Ascending aorta (tissue), 2 donors: Measurements from ENCODE around the gene IGSF9. TPM values are rescaled to one million over a fixed set of nuclear protein-coding genes. Genes with fewer than 3 reads are reported as not detected.

ENCODE experiments used
- DNase-seq, 2 donors: peaks; one replicate each; pipeline ENCODE4 v3.0.0-alpha.2; 2019; ENCODE audit warnings: low spot score in 2 of 2
- H3K27ac ChIP-seq, 2 donors: fragments of 200-600 bp; sonication (generic); one replicate each; pipeline ENCODE4 v1.5.1; 2016 to 2017; ENCODE audit warnings: mild to moderate bottlenecking in 1 of 2
- H3K27me3 ChIP-seq: fragments of 200-600 bp; sonication (generic); one replicate; pipeline ENCODE4 v1.5.1; 2017
- H3K36me3 ChIP-seq, 2 donors: fragments of 200-600 bp; sonication (generic); one replicate each; pipeline ENCODE4 v1.5.1; 2016
- H3K4me1 ChIP-seq, 2 donors: fragments of 200-600 bp; sonication (generic); one replicate each; pipeline ENCODE4 v1.5.1; 2016 to 2017; ENCODE audit warnings: mild to moderate bottlenecking in 1 of 2
- H3K4me3 ChIP-seq, 2 donors: fragments of 200-600 bp; sonication (generic); one replicate each; pipeline ENCODE4 v1.5.1; 2016 to 2017; ENCODE audit warnings: mild to moderate bottlenecking in 1 of 2
- H3K9me3 ChIP-seq, 2 donors: fragments of 200-600 bp; sonication (generic); one replicate each; pipeline ENCODE4 v1.5.1; 2016
- CTCF ChIP-seq, 3 experiments: fragments of 200-600 bp in 2 of 3; fragments of 450-650 bp in 1 of 3; sonication (generic) in 2 of 3; IDR thresholded peaks; one replicate each; pipeline ENCODE4 v1.5.1; 2016 to 2019; ENCODE audit warnings: antibody characterized with exemption in 3 of 3, mild to moderate bottlenecking in 1 of 3, moderate library complexity in 1 of 3
- intact Hi-C: fragments of 100-400 bp; cut with DNase I; formaldehyde crosslinking; loops from one replicate; pipeline ENCODE4 v1.15.1; 2023
- total RNA-seq: library from RNA; depleted of rRNA; stranded (reverse); fragments of >200 nt; gene quantifications from one replicate; pipeline ENCODE4 v1.1.0, GENCODE V29; 2016

IGSF9 gene
- total RNA-seq, 1 donor from 2014 or later: 0.11 TPM

DNA sequence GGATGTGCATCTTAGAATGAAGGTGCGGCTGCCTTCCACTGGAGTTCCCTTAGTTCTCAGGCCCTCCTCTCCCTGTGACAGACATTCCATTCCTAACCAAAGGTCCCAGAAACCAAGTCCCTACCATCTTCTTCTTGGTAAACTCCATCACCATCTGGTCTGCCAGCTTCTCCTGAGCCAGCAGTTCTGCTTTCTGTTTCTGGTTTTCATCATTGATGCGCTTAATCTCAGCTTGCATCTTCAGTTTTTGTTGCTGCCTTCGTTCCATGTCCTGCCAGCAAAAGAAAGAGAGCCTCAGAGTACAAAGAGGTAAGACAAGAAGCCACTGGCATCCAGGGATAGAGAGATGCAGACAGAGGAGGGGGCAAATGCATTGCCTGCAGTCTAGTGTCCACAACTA lies 65.0 kb downstream of the IGSF9 start:
- Histone ChIP-seq H3K4me3 (no peak overlapping the region), H3K27me3 (no peaks in the 10 kb centered on the region), H3K36me3 (no peaks in the 10 kb centered on the region), H3K4me1 (no peaks in the 10 kb centered on the region), H3K27ac (no peak overlapping the region), H3K9me3 (no peaks in the 10 kb centered on the region)
- DNase-seq: no peak
- no peak for TF ChIP-seq CTCF (IDR thresholded peaks at IDR 0.05)
- intact Hi-C loops: no loop called here

DNA sequence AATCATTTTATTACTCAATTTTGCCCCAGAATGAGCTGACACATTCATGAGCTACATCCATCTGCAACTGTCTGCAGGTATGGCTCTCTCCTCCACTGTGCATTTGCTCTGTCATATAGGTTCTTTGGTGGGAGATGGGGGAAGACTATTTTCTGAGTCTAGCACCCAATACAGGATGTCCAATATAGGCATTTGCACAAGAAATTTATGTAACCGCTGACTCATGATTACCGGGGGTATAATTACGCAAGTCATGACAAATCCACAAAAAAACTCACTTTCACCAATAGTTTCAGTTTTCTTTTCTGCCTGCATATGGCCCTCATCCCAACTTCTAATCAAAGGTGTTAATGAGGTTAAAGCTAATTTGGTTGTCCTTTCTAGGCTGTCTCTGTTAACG lies 65.4 kb downstream of the IGSF9 start:
- DNase-seq: no peak
- H3K36me3 ChIP-seq: no peaks in the 10 kb centered on the region
- H3K9me3 ChIP-seq: no peaks in the 10 kb centered on the region
- intact Hi-C loops: no loop called here
- H3K27ac ChIP-seq: no peak overlapping the region
- no peak overlapping the region for H3K4me3 ChIP-seq
- H3K27me3 ChIP-seq: no peaks in the 10 kb centered on the region
- no peak for TF ChIP-seq CTCF (IDR thresholded peaks at IDR 0.05)
- no peaks in the 10 kb centered on the region for H3K4me1 ChIP-seq

- Histone ChIP-seq H3K4me1 (no peaks in the 10 kb centered on the region), H3K27me3 (no peaks in the 10 kb centered on the region), H3K36me3 (no peaks in the 10 kb centered on the region), H3K9me3 (no peaks in the 10 kb centered on the region), H3K4me3 (no peak overlapping the region), H3K27ac (no peak overlapping the region)
- intact Hi-C loops: no loop called here
- no peak for TF ChIP-seq CTCF (IDR thresholded peaks at IDR 0.05)
- no peak for DNase-seq
These were observed 66.3 kb downstream of the IGSF9 start for GRCh38 chr1:159879136-159879535.

- H3K9me3 ChIP-seq: no peaks in the 10 kb centered on the region
- H3K27me3 ChIP-seq: no peaks in the 10 kb centered on the region
- H3K4me1 ChIP-seq: no peaks in the 10 kb centered on the region
- H3K36me3 ChIP-seq: no peaks in the 10 kb centered on the region
- H3K4me3 ChIP-seq: no peak overlapping the region
- H3K27ac ChIP-seq: no peak overlapping the region
- DNase-seq: no peak
- TF ChIP-seq CTCF (IDR thresholded peaks at IDR 0.05): no peak
- intact Hi-C loops: no loop called here
These were observed 67.5 kb downstream of the IGSF9 start for GRCh38 chr1:159877695-159878444.

Other genes with a start within 250 kb of the IGSF9 start
- gene CRP, start 231.0 kb downstream of the IGSF9 start, total RNA-seq: 3.8 TPM
- gene DUSP23, start 164.7 kb downstream of the IGSF9 start, total RNA-seq: 549 TPM
- gene FCRL6, start 143.3 kb downstream of the IGSF9 start, total RNA-seq: not detected
- 6.7 TPM for gene SLAMF8, start 118.7 kb downstream of the IGSF9 start, total RNA-seq
- gene VSIG8, start 83.0 kb downstream of the IGSF9 start, total RNA-seq: not detected
- gene CFAP45, start 45.4 kb downstream of the IGSF9 start, total RNA-seq: not detected
- gene TAGLN2, start 20.1 kb downstream of the IGSF9 start, total RNA-seq: 363 TPM
- not detected for gene SLAMF9, start 8.6 kb upstream of the IGSF9 start, total RNA-seq
- gene PIGM, start 86.4 kb upstream of the IGSF9 start, total RNA-seq: 6.1 TPM
- not detected for gene KCNJ10, start 124.5 kb upstream of the IGSF9 start, total RNA-seq
- gene KCNJ9, start 135.9 kb upstream of the IGSF9 start, total RNA-seq: 1.2 TPM
- gene IGSF8, start 153.0 kb upstream of the IGSF9 start, total RNA-seq: 37.9 TPM
- 316 TPM for gene ATP1A2, start 170.1 kb upstream of the IGSF9 start, total RNA-seq
- not detected for gene ATP1A4, start 206.0 kb upstream of the IGSF9 start, total RNA-seq
- gene CASQ1, start 245.0 kb upstream of the IGSF9 start, total RNA-seq: not detected